Muscle layer of duodenum (tissue), 2 donors: ENCODE measurements around the gene RPS24.

ENCODE experiments used
- H3K27ac ChIP-seq: one replicate; pipeline ENCODE4 v1.7.0; 2013; ENCODE audit warnings: mild to moderate bottlenecking, low read length
- H3K27me3 ChIP-seq: one replicate; pipeline ENCODE4 v1.7.0; 2013; ENCODE audit warnings: low read depth, mild to moderate bottlenecking, control low read depth, low read length
- H3K36me3 ChIP-seq, 2 donors: one replicate each; pipeline ENCODE4 v1.7.0; 2013; ENCODE audit warnings: low read length in 2 of 2, control low read depth in 1 of 2, mild to moderate bottlenecking in 1 of 2; ENCODE audit not compliant: insufficient read depth in 2 of 2, control insufficient read depth in 1 of 2
- H3K4me1 ChIP-seq, 2 donors: one replicate each; pipeline ENCODE4 v1.7.0; 2013; ENCODE audit warnings: low read length in 2 of 2, mild to moderate bottlenecking in 2 of 2, control low read depth in 1 of 2, moderate library complexity in 1 of 2; ENCODE audit not compliant: insufficient read depth in 2 of 2, control insufficient read depth in 1 of 2
- H3K4me3 ChIP-seq, 2 donors: one replicate each; pipeline ENCODE4 v1.7.0; 2013; ENCODE audit warnings: low read length in 2 of 2, low read depth in 1 of 2, mild to moderate bottlenecking in 1 of 2
- H3K9me3 ChIP-seq, 2 donors: one replicate each; pipeline ENCODE4 v1.7.0; 2013; ENCODE audit warnings: low read length in 2 of 2, control low read depth in 1 of 2, mild to moderate bottlenecking in 1 of 2; ENCODE audit not compliant: control insufficient read depth in 1 of 2
- donor health status: healthy.

The RPS24 gene

DNA sequence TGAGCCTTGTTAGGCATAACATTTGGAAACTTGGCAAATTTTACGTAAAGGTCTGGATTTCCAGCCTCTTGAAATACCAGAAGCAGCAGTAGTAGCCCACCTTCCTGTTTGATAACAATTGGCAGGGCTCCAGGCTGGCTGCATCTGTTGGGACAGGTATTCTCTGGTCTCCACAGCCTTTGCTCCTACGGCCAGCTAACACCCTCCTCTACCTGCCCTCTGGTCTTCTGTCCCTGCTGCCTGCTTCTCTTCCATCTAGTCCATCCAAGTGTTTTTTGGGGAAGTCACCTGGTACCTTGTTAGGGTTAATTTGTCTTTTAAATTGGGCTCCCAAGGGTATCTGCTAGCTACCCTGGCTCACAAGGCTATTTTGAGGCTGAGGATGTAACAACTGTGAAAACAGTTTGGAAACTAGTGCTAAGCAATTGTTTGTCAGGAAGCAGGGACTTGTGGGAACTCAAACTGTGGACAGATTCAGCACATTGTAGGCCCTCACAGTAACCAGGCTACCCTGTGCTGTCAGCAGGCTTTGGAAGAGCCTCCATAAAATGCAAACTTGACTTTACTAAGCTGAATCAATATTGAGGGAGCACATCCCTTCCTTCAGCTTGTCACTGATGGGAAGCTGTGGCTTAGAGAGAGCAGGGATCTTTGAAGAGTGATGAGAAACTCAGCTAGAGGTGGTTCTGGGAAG, 8.5 kb downstream of the RPS24 start:
- Histone ChIP-seq H3K27me3 (no peaks in the 10 kb centered on the region), H3K4me1 (peaks cover 0 to 3% of the 10 kb centered on the region in 2 donors), H3K36me3 (peaks cover 51 to 52% of the 10 kb centered on the region in 2 donors), H3K4me3 (no peak overlapping the region), H3K9me3 (no peaks in the 10 kb centered on the region), H3K27ac (no peak overlapping the region)

DNA sequence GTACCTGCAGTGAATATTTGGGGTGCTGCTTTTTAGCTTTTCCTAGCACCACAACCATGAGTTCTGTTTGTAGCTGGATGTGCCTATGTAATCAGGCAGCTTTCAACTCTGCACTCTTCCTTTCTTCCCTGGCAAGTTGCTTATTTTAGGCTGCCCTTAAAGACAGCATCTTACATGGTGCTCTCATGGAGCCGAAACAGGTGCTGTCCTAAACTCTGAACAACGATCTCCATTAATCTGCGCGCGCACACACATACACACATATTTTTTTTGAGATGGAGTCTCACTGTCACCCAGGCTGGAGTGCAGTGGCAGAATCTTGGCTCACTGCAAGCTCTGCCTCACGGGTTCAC, 9.1 kb downstream of the RPS24 start:
- no peaks in the 10 kb centered on the region for H3K27me3 ChIP-seq
- H3K4me1 ChIP-seq = peaks cover 0 to 9% of the 10 kb centered on the region in 2 donors
- H3K36me3 ChIP-seq = peaks cover 46 to 47% of the 10 kb centered on the region in 2 donors
- H3K27ac ChIP-seq = no peak overlapping the region
- no peak overlapping the region for H3K4me3 ChIP-seq
- no peaks in the 10 kb centered on the region for H3K9me3 ChIP-seq

DNA sequence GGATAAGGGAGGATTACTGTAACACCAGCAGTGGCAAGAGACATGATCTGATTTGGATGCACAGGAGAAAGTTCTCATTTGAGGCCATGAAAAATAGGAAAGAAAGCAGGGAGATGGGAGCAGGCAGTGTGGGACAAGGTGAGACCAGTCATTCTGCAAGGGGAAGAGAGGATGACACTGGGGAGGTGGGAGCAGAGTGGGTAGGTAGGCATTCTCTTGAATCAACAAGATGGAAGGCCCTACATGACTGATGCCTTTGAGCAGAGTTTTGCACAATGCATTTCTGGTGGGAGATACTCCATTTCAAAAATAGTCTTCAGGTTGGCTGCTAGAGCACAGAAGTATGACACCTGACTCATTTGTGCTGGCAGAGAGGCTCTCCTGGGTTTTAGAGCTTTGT, 10.5 kb downstream of the RPS24 start:
- Histone ChIP-seq H3K9me3 (no peaks in the 10 kb centered on the region), H3K36me3 (peaks cover 33 to 35% of the 10 kb centered on the region in 2 donors), H3K27ac (no peak overlapping the region), H3K4me1 (peaks cover 0 to 10% of the 10 kb centered on the region in 2 donors), H3K27me3 (no peaks in the 10 kb centered on the region), H3K4me3 (no peak overlapping the region)

DNA sequence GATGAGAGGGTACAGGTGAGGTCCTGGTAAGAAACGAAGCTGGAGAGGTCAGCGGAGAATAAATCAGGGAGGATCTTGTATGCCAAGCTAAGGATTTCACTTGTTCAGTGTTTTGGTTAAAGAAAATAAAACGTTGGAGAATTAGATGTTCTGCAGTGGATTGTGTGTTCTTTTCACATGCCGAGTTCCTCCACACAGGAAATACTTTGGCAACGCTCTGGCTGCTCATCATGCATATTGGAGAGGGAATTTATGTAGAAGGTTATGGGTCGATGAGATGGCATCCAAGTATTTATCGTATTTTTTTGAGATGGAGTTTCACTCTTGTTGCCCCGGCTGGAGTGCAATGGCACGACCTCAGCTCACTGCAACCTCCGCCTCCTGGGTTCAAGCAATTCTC, 11.0 kb downstream of the RPS24 start:
- Histone ChIP-seq H3K4me1 (peaks cover 0 to 10% of the 10 kb centered on the region in 2 donors), H3K27ac (no peak overlapping the region), H3K9me3 (no peaks in the 10 kb centered on the region), H3K27me3 (no peaks in the 10 kb centered on the region), H3K4me3 (no peak overlapping the region), H3K36me3 (peaks cover 28 to 30% of the 10 kb centered on the region in 2 donors)

DNA sequence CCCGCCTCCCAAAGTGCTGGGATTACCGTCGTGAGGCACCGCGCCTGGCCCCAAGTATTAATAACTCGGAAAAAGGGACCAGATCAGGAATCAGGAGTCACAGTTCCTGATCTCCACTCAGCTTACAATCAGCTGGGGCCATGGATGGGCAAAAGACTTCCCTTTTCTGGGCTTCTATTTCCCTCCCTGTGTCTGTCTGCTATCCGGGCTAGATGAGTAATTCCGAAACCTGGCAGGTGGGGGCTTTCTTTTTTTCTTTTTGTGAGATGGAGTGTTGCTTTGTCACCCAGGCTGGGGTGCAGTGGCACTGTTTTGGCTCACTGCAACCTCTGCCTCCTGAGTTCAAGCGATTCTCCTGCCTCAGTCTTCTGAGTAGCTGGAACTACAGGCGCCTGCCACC, 11.6 kb downstream of the RPS24 start:
- Histone ChIP-seq H3K4me1 (peaks cover 0 to 10% of the 10 kb centered on the region in 2 donors), H3K9me3 (no peaks in the 10 kb centered on the region), H3K4me3 (no peak overlapping the region), H3K27ac (no peak overlapping the region), H3K36me3 (peaks cover 23 to 25% of the 10 kb centered on the region in 2 donors), H3K27me3 (no peaks in the 10 kb centered on the region)

DNA sequence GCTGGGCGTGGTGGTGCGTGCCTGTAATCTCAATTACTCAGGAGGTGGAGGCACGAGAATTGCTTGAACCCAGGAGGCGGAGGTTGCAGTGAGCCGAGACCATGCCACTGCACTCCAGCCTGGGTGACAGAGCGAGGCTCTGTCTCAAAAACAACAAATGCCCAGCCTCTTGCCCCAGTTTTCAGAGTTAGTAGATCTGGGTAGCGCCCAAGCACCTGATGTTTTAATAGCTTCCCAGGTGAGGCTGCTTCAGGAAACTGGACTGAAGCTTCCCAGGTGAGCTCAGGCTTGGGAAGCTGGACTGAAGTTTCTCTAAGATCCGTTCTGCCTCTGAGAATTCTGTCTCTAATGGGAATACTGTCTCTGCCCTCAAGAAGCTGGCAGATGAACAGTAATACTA, 12.2 kb downstream of the RPS24 start:
- no peaks in the 10 kb centered on the region for H3K9me3 ChIP-seq
- H3K36me3 ChIP-seq = peaks cover 18 to 19% of the 10 kb centered on the region in 2 donors
- H3K27me3 ChIP-seq = no peaks in the 10 kb centered on the region
- H3K4me1 ChIP-seq = peaks cover 0 to 10% of the 10 kb centered on the region in 2 donors
- H3K4me3 ChIP-seq = no peak overlapping the region
- no peak overlapping the region for H3K27ac ChIP-seq

DNA sequence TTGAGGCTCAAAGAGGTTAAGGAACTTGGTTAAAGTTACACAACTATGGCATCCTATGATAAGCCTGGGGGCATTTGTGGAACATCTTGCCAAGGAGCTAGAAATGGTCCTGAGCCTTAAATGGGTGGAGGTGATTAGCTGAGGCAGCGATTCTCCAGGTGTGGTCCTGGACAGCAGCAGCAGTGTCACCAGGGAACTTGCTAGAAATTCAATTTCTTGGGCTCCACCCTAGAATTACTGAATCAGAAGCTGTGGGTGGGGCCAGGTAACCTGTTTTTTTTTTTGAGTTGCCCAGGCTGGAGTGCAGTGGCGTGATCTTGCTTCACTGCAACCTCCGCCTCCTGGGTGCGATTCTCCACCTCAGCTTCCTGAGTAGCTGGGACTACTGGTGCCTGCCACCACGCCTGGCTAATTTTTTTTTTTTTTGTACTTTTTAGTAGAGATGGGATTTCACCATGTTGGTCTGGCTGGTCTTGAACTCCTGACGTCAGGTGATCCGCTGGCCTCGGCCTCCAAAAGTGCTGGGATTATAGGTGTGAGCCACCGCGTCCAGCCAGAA, 13.1 kb downstream of the RPS24 start:
- H3K9me3 ChIP-seq = no peaks in the 10 kb centered on the region
- no peaks in the 10 kb centered on the region for H3K27me3 ChIP-seq
- no peak overlapping the region for H3K4me3 ChIP-seq
- no peak overlapping the region for H3K27ac ChIP-seq
- peaks cover 9 to 10% of the 10 kb centered on the region in 2 donors for H3K36me3 ChIP-seq
- H3K4me1 ChIP-seq = peaks cover 0 to 10% of the 10 kb centered on the region in 2 donors

DNA sequence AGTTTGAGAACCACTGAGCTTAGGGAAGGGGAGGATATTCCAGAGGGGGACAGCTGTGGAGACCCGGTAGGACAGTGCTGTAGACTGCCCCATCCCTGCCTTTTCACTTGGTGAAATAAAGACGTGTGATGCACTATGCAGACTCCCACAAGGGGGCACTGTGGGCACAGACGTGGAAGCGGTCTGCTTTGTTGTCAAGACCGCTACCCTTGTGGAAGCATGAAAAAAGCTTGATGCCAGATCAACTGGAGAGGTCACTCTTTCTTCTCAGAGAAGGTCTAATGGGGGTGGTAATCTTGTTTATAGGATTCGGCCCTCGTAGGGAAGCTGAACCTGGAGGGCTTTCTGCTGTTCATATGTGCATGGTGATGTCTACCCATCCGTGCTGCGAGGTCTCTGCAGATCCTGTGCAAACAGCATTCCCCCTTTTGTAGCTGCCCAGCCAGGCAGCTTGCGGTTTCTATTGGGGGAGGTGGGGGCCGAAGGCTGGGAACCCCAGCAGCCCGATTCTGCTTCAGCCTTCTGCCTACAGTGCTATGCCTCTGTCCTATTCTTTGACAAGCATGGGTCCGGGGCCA, 13.7 kb downstream of the RPS24 start:
- Histone ChIP-seq H3K4me1 (peaks cover 0 to 10% of the 10 kb centered on the region in 2 donors), H3K27me3 (no peaks in the 10 kb centered on the region), H3K27ac (no peak overlapping the region), H3K36me3 (peaks cover 3 to 4% of the 10 kb centered on the region in 2 donors), H3K9me3 (no peaks in the 10 kb centered on the region), H3K4me3 (no peak overlapping the region)

DNA sequence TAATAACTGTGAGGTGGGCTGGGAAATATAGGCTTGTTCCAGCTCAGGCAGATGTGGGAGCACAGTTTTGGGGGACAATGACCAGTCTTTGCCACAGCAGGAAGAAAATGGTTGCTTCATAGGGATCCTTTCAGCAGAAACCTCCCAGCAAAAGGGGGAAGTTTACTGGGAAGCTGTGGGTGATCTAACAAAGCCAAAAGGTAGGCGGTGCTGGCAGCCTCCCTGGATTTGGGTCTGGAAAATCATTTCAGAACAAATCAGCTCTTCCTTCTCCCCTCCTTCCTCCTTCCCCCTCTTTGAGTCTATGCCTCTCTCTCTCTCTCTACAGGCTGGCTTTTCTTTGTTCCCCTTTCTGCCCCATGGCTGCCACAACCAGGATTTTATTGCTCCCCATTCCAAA, 16.2 kb downstream of the RPS24 start:
- peaks cover 0 to 6% of the 10 kb centered on the region in 2 donors for H3K36me3 ChIP-seq
- no peak overlapping the region for H3K27ac ChIP-seq
- no peak overlapping the region for H3K4me3 ChIP-seq
- no peaks in the 10 kb centered on the region for H3K27me3 ChIP-seq
- peaks cover 0 to 10% of the 10 kb centered on the region in 2 donors for H3K4me1 ChIP-seq
- no peaks in the 10 kb centered on the region for H3K9me3 ChIP-seq

DNA sequence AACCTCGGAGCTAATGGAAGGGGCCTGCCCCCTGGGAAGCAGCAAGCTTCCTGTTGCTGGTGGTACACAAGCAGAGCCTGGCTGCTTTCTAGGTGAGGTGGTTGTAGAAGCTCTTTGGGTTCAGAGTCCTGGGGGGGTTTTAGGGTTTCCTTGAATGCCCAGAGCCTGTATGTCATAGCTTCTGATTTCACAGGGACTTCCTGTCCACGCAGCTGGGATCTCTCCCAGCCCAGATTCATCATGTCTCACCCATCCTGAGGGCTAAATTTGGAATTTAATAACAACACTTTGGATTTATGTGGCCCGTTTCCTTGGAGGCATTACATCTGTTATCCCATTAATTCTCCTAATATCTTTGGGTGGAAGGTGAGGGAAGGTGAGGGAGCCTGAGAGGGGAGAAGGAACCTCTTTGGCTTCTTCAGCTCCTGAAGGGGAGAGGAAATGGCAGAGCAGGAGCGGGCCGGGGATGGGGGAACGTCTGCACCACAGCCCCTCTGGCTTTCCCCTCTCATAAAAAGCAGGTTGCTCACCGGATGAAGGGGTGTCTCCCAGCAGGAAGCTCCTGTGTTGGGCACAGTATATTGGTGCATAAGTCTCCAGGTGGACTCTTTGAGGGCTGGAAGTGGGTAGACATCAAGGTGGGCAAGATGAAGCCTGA, 19.7 kb downstream of the RPS24 start:
- Histone ChIP-seq H3K4me3 (no peak overlapping the region), H3K9me3 (no peaks in the 10 kb centered on the region), H3K27me3 (no peaks in the 10 kb centered on the region), H3K27ac (no peak overlapping the region), H3K36me3 (peaks cover 0 to 6% of the 10 kb centered on the region in 2 donors), H3K4me1 (no peaks in the 10 kb centered on the region)

DNA sequence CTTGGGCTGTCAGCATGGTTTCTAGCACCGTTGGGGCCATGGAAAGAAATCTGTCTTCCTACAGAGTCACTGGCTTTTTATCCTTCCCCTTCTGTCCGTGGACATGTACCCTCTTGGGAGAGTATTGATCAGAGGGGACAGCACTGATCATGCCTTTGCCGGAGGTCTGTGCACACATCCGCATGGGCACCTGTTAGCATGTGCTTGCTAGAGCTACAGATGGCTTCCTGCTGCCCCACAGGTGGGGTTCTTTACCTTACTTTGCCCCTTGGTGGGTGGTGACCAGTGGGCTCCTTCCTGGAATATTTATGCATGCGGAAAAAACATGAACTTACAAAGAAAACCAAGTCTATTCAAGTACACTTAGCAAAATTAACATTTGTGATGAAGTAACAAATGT, 24.9 kb downstream of the RPS24 start:
- Histone ChIP-seq H3K9me3 (no peaks in the 10 kb centered on the region), H3K27ac (no peak overlapping the region), H3K27me3 (no peaks in the 10 kb centered on the region), H3K4me1 (no peaks in the 10 kb centered on the region), H3K4me3 (no peak overlapping the region), H3K36me3 (peaks cover 0 to 6% of the 10 kb centered on the region in 2 donors)
